K562 (cell line): ENCODE results near the gene NCF2. TPM values are rescaled to one million over a fixed set of nuclear protein-coding genes. Genes with fewer than 3 reads are reported as not detected.
A peak's percentile ranks its signal among the peaks of the same experiment; 100 is the strongest.

Source experiments
- CHD1 ChIP-seq: fragments of 200-600 bp; sonication (generic); IDR thresholded peaks from one replicate; pipeline ENCODE4 v1.6.1; 2012; ENCODE audit warnings: mild to moderate bottlenecking, moderate library complexity, low read length, inconsistent platforms
- CREB1 ChIP-seq, 2 experiments: sonication (generic) in 1 of 2; formaldehyde crosslinking in 1 of 2; IDR thresholded peaks; 2 replicates each; pipeline versions ENCODE4 v1.6.1 to v1.8.0; 2012 to 2022; ENCODE audit warnings: inconsistent platforms in 1 of 2, mild to moderate bottlenecking in 1 of 2, missing genetic modification reagents in 1 of 2, moderate library complexity in 1 of 2
- DPF2 ChIP-seq: fragments of 450-650 bp; IDR thresholded peaks from 2 replicates; pipeline ENCODE4 v1.6.1; 2016
- GABPB1 ChIP-seq: sonication (generic); formaldehyde crosslinking; IDR thresholded peaks from 2 replicates; pipeline ENCODE4 v1.8.0; 2022; ENCODE audit warnings: mild to moderate bottlenecking, missing genetic modification reagents
- JUNB ChIP-seq: fragments of 450-650 bp; formaldehyde crosslinking; conservative IDR thresholded peaks from 2 replicates; pipeline ENCODE4 v1.4.0; 2020; ENCODE audit warnings: mild to moderate bottlenecking
- MAZ ChIP-seq, 2 experiments: fragments of 450-650 bp in 1 of 2; sonication (generic) in 1 of 2; formaldehyde crosslinking; IDR thresholded peaks in 1 of 2; conservative IDR thresholded peaks in 1 of 2; 2 replicates each; pipeline versions ENCODE4 v1.4.0 to v1.5.0; 2020; ENCODE audit warnings: mild to moderate bottlenecking in 1 of 2, missing genetic modification reagents in 1 of 2
- NCOA1 ChIP-seq: fragments of 450-650 bp; IDR thresholded peaks from 2 replicates; pipeline ENCODE4 v1.6.1; 2016; ENCODE audit warnings: low read depth
- NR2C2 ChIP-seq, 2 experiments: fragments of 200-800 bp in 1 of 2; sonication (Bioruptor generic) in 1 of 2; sonication (generic) in 1 of 2; formaldehyde crosslinking in 1 of 2; IDR thresholded peaks; 2 replicates each; pipeline versions ENCODE4 v1.6.1 to v1.8.0; 2016 to 2022; ENCODE audit warnings: mild to moderate bottlenecking in 1 of 2, missing compliant biosample characterization in 1 of 2, missing genetic modification characterization in 1 of 2, missing genetic modification reagents in 1 of 2
- ZNF75A ChIP-seq: fragments of 450-650 bp; formaldehyde crosslinking; IDR thresholded peaks from 2 replicates; pipeline ENCODE4 v1.4.0; 2020; ENCODE audit warnings: mild to moderate bottlenecking
- polyA plus RNA-seq, 8 experiments: library from polyadenylated mRNA; depleted of rRNA in 4 of 8; stranded (reverse) in 5 of 8; unstranded in 3 of 8; fragments of >200 nt; fragmentation: Nextera tagmentation in 2 of 8; fragmentation: Illumina TruSeq in 1 of 8; extraction: Ambion mirVana in 2 of 8; extraction: Trizol in 1 of 8; gene quantifications; 2 replicates each; pipeline versions ENCODE4 v1.2.1 to v1.2.3, GENCODE V29; 2011 to 2014; ENCODE audit warnings: inconsistent platforms in 1 of 8, missing spikeins in 1 of 8
- total RNA-seq, 7 experiments: library from RNA; depleted of rRNA in 6 of 7; stranded (reverse); fragments of >200 nt in 6 of 7; fragmentation: Illumina TruSeq in 2 of 7; extraction: Trizol in 2 of 7; gene quantifications; 2 replicates each; pipeline versions ENCODE4 v1.2.1 to v1.2.3, GENCODE V29; 2011 to 2021; ENCODE audit warnings: low replicate concordance in 1 of 7
- TF ChIP-seq, protein P1 (sequence below), 2 experiments: fragments of 450-650 bp; IDR thresholded peaks; 2 replicates each; pipeline ENCODE4 v1.6.1; 2016
- TF ChIP-seq, protein P2 (sequence below): fragments of 250-450 bp; sonication (Bioruptor Pico); IDR thresholded peaks from 2 replicates; pipeline ENCODE4 v1.4.0; 2020; ENCODE audit warnings: mild to moderate bottlenecking
- TF ChIP-seq, protein P3 (sequence below), 3 experiments: fragments of 200-800 bp in 1 of 3; fragments of 250-450 bp in 1 of 3; fragments of 450-650 bp in 1 of 3; sonication (Bioruptor Pico) in 1 of 3; sonication (Bioruptor generic) in 1 of 3; formaldehyde crosslinking in 1 of 3; IDR thresholded peaks; 2 replicates each; pipeline versions ENCODE4 v1.6.1 to v1.8.0; 2016 to 2022; ENCODE audit warnings: mild to moderate bottlenecking in 2 of 3, missing genetic modification characterization in 2 of 3, missing compliant biosample characterization in 1 of 3, moderate library complexity in 1 of 3
- TF ChIP-seq, protein P4 (sequence below): fragments of 450-650 bp; IDR thresholded peaks from 2 replicates; pipeline ENCODE4 v1.6.1; 2018; ENCODE audit warnings: mild to moderate bottlenecking, low read depth; ENCODE audit not compliant: partially characterized antibody
- TF ChIP-seq, protein P5 (sequence below): sonication (generic); formaldehyde crosslinking; IDR thresholded peaks from 2 replicates; pipeline ENCODE4 v1.8.1; 2022; ENCODE audit warnings: missing genetic modification reagents
- TF ChIP-seq, protein P6 (sequence below): fragments of 250-450 bp; sonication (Bioruptor Pico); IDR thresholded peaks from 2 replicates; pipeline ENCODE4 v1.8.0; 2022; ENCODE audit warnings: moderate library complexity, mild to moderate bottlenecking, inconsistent platforms

NCF2 gene
- total and polyA plus RNA-seq, 9 of the 15 experiments (the other 6 are each of a cell fraction or from before 2014, with no cell fraction given) = 0.07 to 0.54 (median 0.16) TPM; not detected in 3

DNA sequence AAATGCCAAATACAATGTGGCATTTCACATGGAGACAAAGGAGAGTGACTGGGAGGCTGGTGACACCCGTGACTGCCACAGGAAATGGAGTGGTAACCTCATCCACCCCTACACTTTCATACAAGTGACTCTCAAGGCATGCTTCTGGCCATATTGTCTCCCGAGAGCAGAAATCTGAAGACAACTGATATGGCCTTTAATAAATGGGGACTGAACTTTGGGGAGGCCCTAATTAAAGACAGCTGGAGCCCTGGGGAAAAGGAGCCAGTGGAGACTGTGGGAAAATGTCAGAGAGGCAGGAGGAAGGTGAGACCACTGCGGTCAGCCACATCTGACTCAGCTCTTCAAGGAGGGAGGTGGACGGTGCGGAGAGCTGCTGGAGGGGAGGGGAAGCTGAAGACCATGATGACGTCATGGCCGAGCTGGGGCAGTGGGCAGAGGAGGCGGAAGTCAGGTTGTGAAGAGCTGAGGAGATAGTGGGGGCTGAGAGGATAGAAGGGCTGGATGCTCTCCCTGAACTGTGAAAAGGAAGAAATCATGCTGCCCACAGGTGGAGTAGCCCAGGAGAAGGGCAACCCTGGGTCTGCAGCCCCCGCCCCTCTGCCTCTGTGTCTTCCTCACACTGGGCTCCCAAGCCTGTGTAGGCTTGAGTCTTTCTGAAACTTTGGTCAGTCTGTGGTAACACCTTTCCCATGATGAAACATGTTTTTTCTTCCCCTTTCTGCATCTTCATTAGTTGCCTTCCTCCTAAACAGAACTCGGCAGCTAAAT lies 14.0 kb upstream of the NCF2 start (continued):
- TF ChIP-seq, protein P1, sequence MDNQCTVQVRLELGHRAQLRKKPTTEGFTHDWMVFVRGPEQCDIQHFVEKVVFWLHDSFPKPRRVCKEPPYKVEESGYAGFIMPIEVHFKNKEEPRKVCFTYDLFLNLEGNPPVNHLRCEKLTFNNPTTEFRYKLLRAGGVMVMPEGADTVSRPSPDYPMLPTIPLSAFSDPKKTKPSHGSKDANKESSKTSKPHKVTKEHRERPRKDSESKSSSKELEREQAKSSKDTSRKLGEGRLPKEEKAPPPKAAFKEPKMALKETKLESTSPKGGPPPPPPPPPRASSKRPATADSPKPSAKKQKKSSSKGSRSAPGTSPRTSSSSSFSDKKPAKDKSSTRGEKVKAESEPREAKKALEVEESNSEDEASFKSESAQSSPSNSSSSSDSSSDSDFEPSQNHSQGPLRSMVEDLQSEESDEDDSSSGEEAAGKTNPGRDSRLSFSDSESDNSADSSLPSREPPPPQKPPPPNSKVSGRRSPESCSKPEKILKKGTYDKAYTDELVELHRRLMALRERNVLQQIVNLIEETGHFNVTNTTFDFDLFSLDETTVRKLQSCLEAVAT (IDR thresholded peaks at IDR 0.05) = peak in 1 of 2 experiments; percentile 76; a peak in 2 of 4 replicates
- peak; percentile 56; the same call in 1 of the 2 replicates for TF ChIP-seq GABPB1
- peak; percentile 94 for TF ChIP-seq JUNB (CRISPR knock-in tag)
- no peak for TF ChIP-seq NR2C2 (CRISPR knock-in tag; IDR thresholded peaks at IDR 0.05)
- peak; percentile 51; the same call in 1 of the 2 replicates for TF ChIP-seq NR2C2 (tag; IDR thresholded peaks at IDR 0.05)
- peak; percentile 59 for TF ChIP-seq ZNF75A (CRISPR knock-in tag)
- TF ChIP-seq, protein P2, sequence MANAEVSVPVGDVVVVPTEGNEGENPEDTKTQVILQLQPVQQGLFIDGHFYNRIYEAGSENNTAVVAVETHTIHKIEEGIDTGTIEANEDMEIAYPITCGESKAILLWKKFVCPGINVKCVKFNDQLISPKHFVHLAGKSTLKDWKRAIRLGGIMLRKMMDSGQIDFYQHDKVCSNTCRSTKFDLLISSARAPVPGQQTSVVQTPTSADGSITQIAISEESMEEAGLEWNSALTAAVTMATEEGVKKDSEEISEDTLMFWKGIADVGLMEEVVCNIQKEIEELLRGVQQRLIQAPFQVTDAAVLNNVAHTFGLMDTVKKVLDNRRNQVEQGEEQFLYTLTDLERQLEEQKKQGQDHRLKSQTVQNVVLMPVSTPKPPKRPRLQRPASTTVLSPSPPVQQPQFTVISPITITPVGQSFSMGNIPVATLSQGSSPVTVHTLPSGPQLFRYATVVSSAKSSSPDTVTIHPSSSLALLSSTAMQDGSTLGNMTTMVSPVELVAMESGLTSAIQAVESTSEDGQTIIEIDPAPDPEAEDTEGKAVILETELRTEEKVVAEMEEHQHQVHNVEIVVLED = no peak
- TF ChIP-seq DPF2 = peak; percentile 67
- TF ChIP-seq, protein P3, sequence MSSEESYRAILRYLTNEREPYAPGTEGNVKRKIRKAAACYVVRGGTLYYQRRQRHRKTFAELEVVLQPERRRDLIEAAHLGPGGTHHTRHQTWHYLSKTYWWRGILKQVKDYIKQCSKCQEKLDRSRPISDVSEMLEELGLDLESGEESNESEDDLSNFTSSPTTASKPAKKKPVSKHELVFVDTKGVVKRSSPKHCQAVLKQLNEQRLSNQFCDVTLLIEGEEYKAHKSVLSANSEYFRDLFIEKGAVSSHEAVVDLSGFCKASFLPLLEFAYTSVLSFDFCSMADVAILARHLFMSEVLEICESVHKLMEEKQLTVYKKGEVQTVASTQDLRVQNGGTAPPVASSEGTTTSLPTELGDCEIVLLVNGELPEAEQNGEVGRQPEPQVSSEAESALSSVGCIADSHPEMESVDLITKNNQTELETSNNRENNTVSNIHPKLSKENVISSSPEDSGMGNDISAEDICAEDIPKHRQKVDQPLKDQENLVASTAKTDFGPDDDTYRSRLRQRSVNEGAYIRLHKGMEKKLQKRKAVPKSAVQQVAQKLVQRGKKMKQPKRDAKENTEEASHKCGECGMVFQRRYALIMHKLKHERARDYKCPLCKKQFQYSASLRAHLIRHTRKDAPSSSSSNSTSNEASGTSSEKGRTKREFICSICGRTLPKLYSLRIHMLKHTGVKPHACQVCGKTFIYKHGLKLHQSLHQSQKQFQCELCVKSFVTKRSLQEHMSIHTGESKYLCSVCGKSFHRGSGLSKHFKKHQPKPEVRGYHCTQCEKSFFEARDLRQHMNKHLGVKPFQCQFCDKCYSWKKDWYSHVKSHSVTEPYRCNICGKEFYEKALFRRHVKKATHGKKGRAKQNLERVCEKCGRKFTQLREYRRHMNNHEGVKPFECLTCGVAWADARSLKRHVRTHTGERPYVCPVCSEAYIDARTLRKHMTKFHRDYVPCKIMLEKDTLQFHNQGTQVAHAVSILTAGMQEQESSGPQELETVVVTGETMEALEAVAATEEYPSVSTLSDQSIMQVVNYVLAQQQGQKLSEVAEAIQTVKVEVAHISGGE (CRISPR knock-in tag; IDR thresholded peaks at IDR 0.05) = no peak
- no peak for TF ChIP-seq CHD1
- peak; percentile 18 to 39; a peak in 1 of 4 replicates for TF ChIP-seq MAZ (CRISPR knock-in tag; conservative IDR thresholded peaks at IDR 0.05 in 1 of 2, IDR thresholded peaks at IDR 0.05 in 1 of 2)
- TF ChIP-seq, protein P4, sequence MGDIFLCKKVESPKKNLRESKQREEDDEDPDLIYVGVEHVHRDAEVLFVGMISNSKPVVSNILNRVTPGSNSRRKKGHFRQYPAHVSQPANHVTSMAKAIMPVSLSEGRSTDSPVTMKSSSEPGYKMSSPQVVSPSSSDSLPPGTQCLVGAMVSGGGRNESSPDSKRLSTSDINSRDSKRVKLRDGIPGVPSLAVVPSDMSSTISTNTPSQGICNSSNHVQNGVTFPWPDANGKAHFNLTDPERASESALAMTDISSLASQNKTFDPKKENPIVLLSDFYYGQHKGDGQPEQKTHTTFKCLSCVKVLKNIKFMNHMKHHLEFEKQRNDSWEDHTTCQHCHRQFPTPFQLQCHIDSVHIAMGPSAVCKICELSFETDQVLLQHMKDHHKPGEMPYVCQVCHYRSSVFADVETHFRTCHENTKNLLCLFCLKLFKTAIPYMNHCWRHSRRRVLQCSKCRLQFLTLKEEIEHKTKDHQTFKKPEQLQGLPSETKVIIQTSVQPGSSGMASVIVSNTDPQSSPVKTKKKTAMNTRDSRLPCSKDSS = no peak
- TF ChIP-seq CREB1 (IDR thresholded peaks at IDR 0.05) = no peak
- TF ChIP-seq CREB1 (CRISPR knock-in tag; IDR thresholded peaks at IDR 0.05) = peak; percentile 79
- TF ChIP-seq NCOA1 = peak; percentile 24; the same call in 1 of the 2 replicates
- TF ChIP-seq, protein P5, sequence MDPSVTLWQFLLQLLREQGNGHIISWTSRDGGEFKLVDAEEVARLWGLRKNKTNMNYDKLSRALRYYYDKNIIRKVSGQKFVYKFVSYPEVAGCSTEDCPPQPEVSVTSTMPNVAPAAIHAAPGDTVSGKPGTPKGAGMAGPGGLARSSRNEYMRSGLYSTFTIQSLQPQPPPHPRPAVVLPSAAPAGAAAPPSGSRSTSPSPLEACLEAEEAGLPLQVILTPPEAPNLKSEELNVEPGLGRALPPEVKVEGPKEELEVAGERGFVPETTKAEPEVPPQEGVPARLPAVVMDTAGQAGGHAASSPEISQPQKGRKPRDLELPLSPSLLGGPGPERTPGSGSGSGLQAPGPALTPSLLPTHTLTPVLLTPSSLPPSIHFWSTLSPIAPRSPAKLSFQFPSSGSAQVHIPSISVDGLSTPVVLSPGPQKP = no peak
- TF ChIP-seq, protein P6, sequence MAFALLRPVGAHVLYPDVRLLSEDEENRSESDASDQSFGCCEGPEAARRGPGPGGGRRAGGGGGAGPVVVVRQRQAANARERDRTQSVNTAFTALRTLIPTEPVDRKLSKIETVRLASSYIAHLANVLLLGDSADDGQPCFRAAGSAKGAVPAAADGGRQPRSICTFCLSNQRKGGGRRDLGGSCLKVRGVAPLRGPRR (CRISPR knock-in tag) = no peak
